Measurements from ENCODE around the gene ADGRF3.
A peak's percentile ranks its signal among the peaks of the same experiment; 100 is the strongest.

Gene ADGRF3

GRCh38 chr2:26346454-26347053 lies at the start of gene ADGRF3:
TSS of gene ADGRF3 (minus strand) at chr2:26346789. CDS start at chr2:26346234, 555 bp downstream.
- H3K4me3 ChIP-seq (ENCODE audit: low read depth, low read length) = peak within 1 kb of the TSS; percentile 87
- no peak for TF ChIP-seq CTCF (IDR thresholded peaks at IDR 0.05; ENCODE audit: borderline replicate concordance, insufficient read depth, low read depth, low read length)

- TF ChIP-seq CTCF (IDR thresholded peaks at IDR 0.05; ENCODE audit: borderline replicate concordance, insufficient read depth, low read depth, low read length) = no peak
- H3K4me3 ChIP-seq (ENCODE audit: low read depth, low read length) = no peak overlapping the region
These were observed 48.8 kb upstream of the ADGRF3 start for GRCh38 chr2:26395394-26395793.

- H3K4me3 ChIP-seq (ENCODE audit: low read depth, low read length) = no peak overlapping the region
- TF ChIP-seq CTCF (IDR thresholded peaks at IDR 0.05; ENCODE audit: borderline replicate concordance, insufficient read depth, low read depth, low read length) = no peak
These were observed 48.1 kb upstream of the ADGRF3 start for GRCh38 chr2:26394694-26395093.

GRCh38 chr2:26387189-26387588 lies 40.6 kb upstream of the ADGRF3 start:
- no peak overlapping the region for H3K4me3 ChIP-seq (ENCODE audit: low read depth, low read length)
- TF ChIP-seq CTCF (IDR thresholded peaks at IDR 0.05; ENCODE audit: borderline replicate concordance, insufficient read depth, low read depth, low read length) = no peak

GRCh38 chr2:26384597-26384996 lies 38.0 kb upstream of the ADGRF3 start:
- no peak overlapping the region for H3K4me3 ChIP-seq (ENCODE audit: low read depth, low read length)

GRCh38 chr2:26384183-26384582 lies 37.6 kb upstream of the ADGRF3 start:
- no peak for TF ChIP-seq CTCF (IDR thresholded peaks at IDR 0.05; ENCODE audit: borderline replicate concordance, insufficient read depth, low read depth, low read length)
- H3K4me3 ChIP-seq (ENCODE audit: low read depth, low read length) = no peak overlapping the region

More at GRCh38 chr2:26384597-26384996, 38.0 kb upstream of the ADGRF3 start:
- TF ChIP-seq CTCF (IDR thresholded peaks at IDR 0.05; ENCODE audit: borderline replicate concordance, insufficient read depth, low read depth, low read length) = no peak

- no peak overlapping the region for H3K4me3 ChIP-seq (ENCODE audit: low read depth, low read length)
- TF ChIP-seq CTCF (IDR thresholded peaks at IDR 0.05; ENCODE audit: borderline replicate concordance, insufficient read depth, low read depth, low read length) = no peak
These were observed 36.0 kb upstream of the ADGRF3 start for GRCh38 chr2:26382564-26382963.
